ENCODE data around the gene CALHM2. TPM values are rescaled to one million over a fixed set of nuclear protein-coding genes. Genes with fewer than 3 reads are reported as not detected.

The CALHM2 gene
- total and polyA plus RNA-seq, 4 donors = 1.6 to 5.0 (median 3.2) TPM

- no peak for TF ChIP-seq MAX (IDR thresholded peaks at IDR 0.05)
Observed at GRCh38 chr10:103457176-103457712, 5.1 kb upstream of the CALHM2 start (continued).

- TF ChIP-seq ZBTB33 (IDR thresholded peaks at IDR 0.05) = no peak
- TF ChIP-seq JUND (IDR thresholded peaks at IDR 0.05) = no peak
- TF ChIP-seq FOXA1 (IDR thresholded peaks at IDR 0.05) = no peak
- no peak for TF ChIP-seq NR2F2 (IDR thresholded peaks at IDR 0.05)
- TF ChIP-seq EGR1 (IDR thresholded peaks at IDR 0.05; ENCODE audit: low read depth in 2 of 2) = no peak
- no peak for TF ChIP-seq GABPA (IDR thresholded peaks at IDR 0.05 in 1 of 2, conservative IDR thresholded peaks at IDR 0.05 in 1 of 2)
- no peak for TF ChIP-seq HNF4A (conservative IDR thresholded peaks at IDR 0.05)
- no peak for TF ChIP-seq YY1 (IDR thresholded peaks at IDR 0.05)
- TF ChIP-seq, protein P1, sequence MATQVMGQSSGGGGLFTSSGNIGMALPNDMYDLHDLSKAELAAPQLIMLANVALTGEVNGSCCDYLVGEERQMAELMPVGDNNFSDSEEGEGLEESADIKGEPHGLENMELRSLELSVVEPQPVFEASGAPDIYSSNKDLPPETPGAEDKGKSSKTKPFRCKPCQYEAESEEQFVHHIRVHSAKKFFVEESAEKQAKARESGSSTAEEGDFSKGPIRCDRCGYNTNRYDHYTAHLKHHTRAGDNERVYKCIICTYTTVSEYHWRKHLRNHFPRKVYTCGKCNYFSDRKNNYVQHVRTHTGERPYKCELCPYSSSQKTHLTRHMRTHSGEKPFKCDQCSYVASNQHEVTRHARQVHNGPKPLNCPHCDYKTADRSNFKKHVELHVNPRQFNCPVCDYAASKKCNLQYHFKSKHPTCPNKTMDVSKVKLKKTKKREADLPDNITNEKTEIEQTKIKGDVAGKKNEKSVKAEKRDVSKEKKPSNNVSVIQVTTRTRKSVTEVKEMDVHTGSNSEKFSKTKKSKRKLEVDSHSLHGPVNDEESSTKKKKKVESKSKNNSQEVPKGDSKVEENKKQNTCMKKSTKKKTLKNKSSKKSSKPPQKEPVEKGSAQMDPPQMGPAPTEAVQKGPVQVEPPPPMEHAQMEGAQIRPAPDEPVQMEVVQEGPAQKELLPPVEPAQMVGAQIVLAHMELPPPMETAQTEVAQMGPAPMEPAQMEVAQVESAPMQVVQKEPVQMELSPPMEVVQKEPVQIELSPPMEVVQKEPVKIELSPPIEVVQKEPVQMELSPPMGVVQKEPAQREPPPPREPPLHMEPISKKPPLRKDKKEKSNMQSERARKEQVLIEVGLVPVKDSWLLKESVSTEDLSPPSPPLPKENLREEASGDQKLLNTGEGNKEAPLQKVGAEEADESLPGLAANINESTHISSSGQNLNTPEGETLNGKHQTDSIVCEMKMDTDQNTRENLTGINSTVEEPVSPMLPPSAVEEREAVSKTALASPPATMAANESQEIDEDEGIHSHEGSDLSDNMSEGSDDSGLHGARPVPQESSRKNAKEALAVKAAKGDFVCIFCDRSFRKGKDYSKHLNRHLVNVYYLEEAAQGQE (IDR thresholded peaks at IDR 0.05) = no peak
- TF ChIP-seq MAX (IDR thresholded peaks at IDR 0.05) = no peak
- TF ChIP-seq RAD21 (IDR thresholded peaks at IDR 0.05) = no peak
- TF ChIP-seq RXRA (IDR thresholded peaks at IDR 0.05) = no peak
- TF ChIP-seq TAF1 (conservative IDR thresholded peaks at IDR 0.05) = no peak
- TF ChIP-seq, protein P2, sequence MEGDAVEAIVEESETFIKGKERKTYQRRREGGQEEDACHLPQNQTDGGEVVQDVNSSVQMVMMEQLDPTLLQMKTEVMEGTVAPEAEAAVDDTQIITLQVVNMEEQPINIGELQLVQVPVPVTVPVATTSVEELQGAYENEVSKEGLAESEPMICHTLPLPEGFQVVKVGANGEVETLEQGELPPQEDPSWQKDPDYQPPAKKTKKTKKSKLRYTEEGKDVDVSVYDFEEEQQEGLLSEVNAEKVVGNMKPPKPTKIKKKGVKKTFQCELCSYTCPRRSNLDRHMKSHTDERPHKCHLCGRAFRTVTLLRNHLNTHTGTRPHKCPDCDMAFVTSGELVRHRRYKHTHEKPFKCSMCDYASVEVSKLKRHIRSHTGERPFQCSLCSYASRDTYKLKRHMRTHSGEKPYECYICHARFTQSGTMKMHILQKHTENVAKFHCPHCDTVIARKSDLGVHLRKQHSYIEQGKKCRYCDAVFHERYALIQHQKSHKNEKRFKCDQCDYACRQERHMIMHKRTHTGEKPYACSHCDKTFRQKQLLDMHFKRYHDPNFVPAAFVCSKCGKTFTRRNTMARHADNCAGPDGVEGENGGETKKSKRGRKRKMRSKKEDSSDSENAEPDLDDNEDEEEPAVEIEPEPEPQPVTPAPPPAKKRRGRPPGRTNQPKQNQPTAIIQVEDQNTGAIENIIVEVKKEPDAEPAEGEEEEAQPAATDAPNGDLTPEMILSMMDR (IDR thresholded peaks at IDR 0.05; ENCODE audit: low read depth, low read length, missing input control) = no peak
- no peak for TF ChIP-seq HNF4G (IDR thresholded peaks at IDR 0.05)
- TF ChIP-seq ATF3 (IDR thresholded peaks at IDR 0.05) = no peak
- TF ChIP-seq SP1 (IDR thresholded peaks at IDR 0.05) = no peak
- no peak for TF ChIP-seq FOXA2 (IDR thresholded peaks at IDR 0.05)
Observed at GRCh38 chr10:103456074-103456660, 4.0 kb upstream of the CALHM2 start.

More at GRCh38 chr10:103456074-103456660, 4.0 kb upstream of the CALHM2 start:
- no peak overlapping the region for H3K9ac ChIP-seq (ENCODE audit: low read depth in 1 of 2, low read length in 2 of 2)
- WGBS = 95% methylated on average over 9 of the region's 9 CpGs
- H3K4me3 ChIP-seq (ENCODE audit: low read depth in 1 of 3, low read length in 3 of 3) = no peak overlapping the region
- H3K36me3 ChIP-seq (ENCODE audit: control insufficient read depth in 4 of 4, insufficient read depth in 3 of 4, low read depth in 1 of 4, low read length in 3 of 4) = no peaks in the 10 kb centered on the region
- H3K9me3 ChIP-seq (ENCODE audit: control insufficient read depth in 4 of 4, low read length in 3 of 4) = no peaks in the 10 kb centered on the region
- peaks cover 0 to 5% (median 0%) of the 10 kb centered on the region in 4 donors for H3K4me1 ChIP-seq (ENCODE audit: control insufficient read depth in 4 of 4, insufficient read depth in 4 of 4, low read length in 3 of 4)
- no peaks in the 10 kb centered on the region for H3K27me3 ChIP-seq (ENCODE audit: control insufficient read depth in 4 of 4, insufficient read depth in 4 of 4, low read length in 3 of 4)
- DNase-seq (ENCODE audit: low spot score) = no peak
- H3K27ac ChIP-seq (ENCODE audit: low read depth in 1 of 2, low read length in 2 of 2) = no peak overlapping the region
